Right atrium auricular region (tissue), 2 donors: ENCODE data around the gene PAPOLG. TPM values are rescaled to one million over a fixed set of nuclear protein-coding genes. Genes with fewer than 3 reads are reported as not detected.
"Not testable (repeated sequence)": the region's sequence is repeated elsewhere in the genome, so short reads cannot be mapped to it uniquely, and the experiment has no call there.

Experiments used
- DNase-seq: peaks from one replicate; pipeline ENCODE4 v3.0.0-alpha.2; 2019; ENCODE audit warnings: low spot score
- H3K27ac ChIP-seq, 2 donors: fragments of 200-600 bp; sonication (generic); 1 replicate in 1 of 2; 2 replicates in 1 of 2; pipeline ENCODE4 v1.5.1; 2016 to 2019
- H3K27me3 ChIP-seq, 2 donors: fragments of 200-600 bp; sonication (generic); one replicate each; pipeline versions ENCODE4 v1.5.1 to v1.6.0; 2017 to 2019
- H3K36me3 ChIP-seq: fragments of 200-600 bp; sonication (generic); one replicate; pipeline ENCODE4 v1.5.1; 2016
- H3K4me1 ChIP-seq, 2 donors: fragments of 200-600 bp; sonication (generic); one replicate each; pipeline versions ENCODE4 v1.5.1 to v1.6.0; 2017 to 2019
- H3K4me3 ChIP-seq, 2 donors: fragments of 200-600 bp; sonication (generic); 1 replicate in 1 of 2; 2 replicates in 1 of 2; pipeline ENCODE4 v1.5.1; 2017 to 2019; ENCODE audit warnings: mild to moderate bottlenecking in 1 of 2, moderate library complexity in 1 of 2
- H3K9me3 ChIP-seq, 2 donors: fragments of 200-600 bp; sonication (generic); one replicate each; pipeline ENCODE4 v1.5.1; 2019
- total RNA-seq, 2 donors: library from RNA; depleted of rRNA; stranded (reverse); fragments of >200 nt; gene quantifications; one replicate each; pipeline ENCODE4 v1.1.0, GENCODE V29; 2016
- TF ChIP-seq, protein P1 (sequence below), 2 donors: fragments of 200-600 bp; sonication (generic); IDR thresholded peaks; one replicate each; pipeline ENCODE4 v1.5.1; 2019; ENCODE audit warnings: antibody characterized with exemption in 2 of 2

Gene PAPOLG
- total RNA-seq, 2 donors from 2014 or later = 9.4 to 10.6 TPM

DNA sequence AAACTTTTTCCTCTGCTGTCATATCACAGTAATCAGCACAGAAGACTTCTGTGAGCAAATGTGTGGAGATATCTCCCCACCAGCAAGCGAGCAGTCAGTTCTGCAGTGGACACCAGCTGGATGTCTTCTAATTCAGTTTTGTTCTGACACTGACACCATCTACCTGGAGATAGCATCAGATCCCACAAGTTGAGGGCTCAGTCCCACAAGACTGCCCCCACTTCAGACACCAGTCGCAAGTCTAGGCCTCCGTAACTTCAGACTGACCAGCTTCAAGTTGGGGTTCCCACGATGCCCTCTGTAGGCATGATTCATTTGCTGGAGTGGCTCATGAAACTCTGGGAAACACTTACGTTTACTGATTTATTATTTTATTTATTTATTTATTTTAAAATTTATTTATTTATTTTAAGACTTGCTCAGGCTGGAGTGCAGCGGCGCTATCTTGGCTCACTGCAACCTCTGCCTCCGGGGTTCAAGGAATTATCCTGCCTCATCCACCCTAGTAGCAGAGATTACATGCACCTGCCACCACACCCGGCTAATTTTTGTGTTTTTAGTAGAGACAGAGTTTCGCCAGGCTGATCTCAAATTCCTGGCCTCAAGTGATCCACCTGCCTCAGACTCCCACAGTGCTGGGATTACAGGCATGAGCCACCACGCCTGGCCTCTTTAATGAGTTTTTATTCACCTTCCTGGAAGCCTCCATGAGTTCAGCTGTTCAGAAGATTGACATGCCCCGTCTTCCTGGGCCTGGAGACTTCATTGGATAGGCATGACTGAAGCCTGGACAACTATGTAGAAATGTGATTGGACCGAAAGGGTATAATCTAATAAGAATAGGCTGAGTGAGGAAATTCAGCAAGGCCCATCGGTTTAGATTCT, 55.7 kb downstream of the PAPOLG start:
- TF ChIP-seq, protein P1, sequence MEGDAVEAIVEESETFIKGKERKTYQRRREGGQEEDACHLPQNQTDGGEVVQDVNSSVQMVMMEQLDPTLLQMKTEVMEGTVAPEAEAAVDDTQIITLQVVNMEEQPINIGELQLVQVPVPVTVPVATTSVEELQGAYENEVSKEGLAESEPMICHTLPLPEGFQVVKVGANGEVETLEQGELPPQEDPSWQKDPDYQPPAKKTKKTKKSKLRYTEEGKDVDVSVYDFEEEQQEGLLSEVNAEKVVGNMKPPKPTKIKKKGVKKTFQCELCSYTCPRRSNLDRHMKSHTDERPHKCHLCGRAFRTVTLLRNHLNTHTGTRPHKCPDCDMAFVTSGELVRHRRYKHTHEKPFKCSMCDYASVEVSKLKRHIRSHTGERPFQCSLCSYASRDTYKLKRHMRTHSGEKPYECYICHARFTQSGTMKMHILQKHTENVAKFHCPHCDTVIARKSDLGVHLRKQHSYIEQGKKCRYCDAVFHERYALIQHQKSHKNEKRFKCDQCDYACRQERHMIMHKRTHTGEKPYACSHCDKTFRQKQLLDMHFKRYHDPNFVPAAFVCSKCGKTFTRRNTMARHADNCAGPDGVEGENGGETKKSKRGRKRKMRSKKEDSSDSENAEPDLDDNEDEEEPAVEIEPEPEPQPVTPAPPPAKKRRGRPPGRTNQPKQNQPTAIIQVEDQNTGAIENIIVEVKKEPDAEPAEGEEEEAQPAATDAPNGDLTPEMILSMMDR (IDR thresholded peaks at IDR 0.05) = no peak
- Histone ChIP-seq H3K4me1 (peaks cover 0 to 7% of the 10 kb centered on the region in 2 donors), H3K9me3 (no peaks in the 10 kb centered on the region), H3K27me3 (no peaks in the 10 kb centered on the region), H3K4me3 (no peak overlapping the region), H3K36me3 (no peaks in the 10 kb centered on the region), H3K27ac (no peak overlapping the region)
- DNase-seq = peak; percentile 50

DNA sequence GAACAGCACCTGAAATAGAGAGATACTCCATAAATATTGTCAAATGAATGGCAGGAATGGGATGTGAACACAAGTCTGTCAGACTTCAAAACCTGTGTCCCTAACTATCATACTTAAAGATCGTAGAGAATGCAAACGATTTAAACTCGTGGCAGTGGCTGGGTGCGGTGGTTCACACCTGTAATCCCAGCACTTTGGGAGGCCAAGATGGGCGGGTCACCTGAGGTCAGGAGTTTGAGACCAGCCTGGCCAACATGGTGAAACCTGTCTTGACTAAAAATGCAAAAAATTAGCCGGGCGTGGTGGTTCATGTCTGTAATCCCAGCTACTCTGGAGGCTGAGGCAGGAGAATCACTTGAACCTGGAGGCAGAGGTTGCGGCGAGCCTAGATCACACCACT, 61.1 kb downstream of the PAPOLG start:
- H3K27me3 ChIP-seq, H3K4me1 ChIP-seq: not testable (repeated sequence)

DNA sequence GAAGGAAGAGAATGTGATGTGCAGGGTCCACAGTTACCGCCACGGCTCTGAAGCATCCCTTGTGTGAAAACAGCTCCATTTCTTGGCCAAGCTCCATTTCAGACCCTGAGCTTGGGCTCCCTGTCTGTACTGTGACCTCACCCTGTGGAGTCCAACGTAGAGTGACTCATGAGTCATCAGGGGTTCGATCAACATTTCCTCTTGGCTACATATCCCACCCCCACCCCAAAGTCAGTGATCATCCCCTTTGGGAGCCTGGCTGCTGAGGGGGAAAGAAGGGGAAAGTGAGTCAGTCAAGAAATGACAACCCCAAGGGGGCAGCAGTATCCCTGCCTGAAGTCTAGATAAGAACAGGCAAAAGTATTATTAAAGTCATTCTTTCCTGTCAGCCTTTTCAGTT, 62.2 kb downstream of the PAPOLG start:
- Histone ChIP-seq H3K27ac (no peak overlapping the region), H3K4me3 (no peak overlapping the region), H3K27me3 (no peaks in the 10 kb centered on the region), H3K4me1 (no peaks in the 10 kb centered on the region), H3K36me3 (no peaks in the 10 kb centered on the region), H3K9me3 (no peaks in the 10 kb centered on the region)
- DNase-seq = peak; percentile 44
- TF ChIP-seq, protein P1 (IDR thresholded peaks at IDR 0.05) = no peak

More for the DNA sequence above, 61.1 kb downstream of the PAPOLG start:
- H3K27ac ChIP-seq, H3K4me3 ChIP-seq, H3K36me3 ChIP-seq, H3K9me3 ChIP-seq: not testable (repeated sequence)
- DNase-seq = peak; percentile 28

DNA sequence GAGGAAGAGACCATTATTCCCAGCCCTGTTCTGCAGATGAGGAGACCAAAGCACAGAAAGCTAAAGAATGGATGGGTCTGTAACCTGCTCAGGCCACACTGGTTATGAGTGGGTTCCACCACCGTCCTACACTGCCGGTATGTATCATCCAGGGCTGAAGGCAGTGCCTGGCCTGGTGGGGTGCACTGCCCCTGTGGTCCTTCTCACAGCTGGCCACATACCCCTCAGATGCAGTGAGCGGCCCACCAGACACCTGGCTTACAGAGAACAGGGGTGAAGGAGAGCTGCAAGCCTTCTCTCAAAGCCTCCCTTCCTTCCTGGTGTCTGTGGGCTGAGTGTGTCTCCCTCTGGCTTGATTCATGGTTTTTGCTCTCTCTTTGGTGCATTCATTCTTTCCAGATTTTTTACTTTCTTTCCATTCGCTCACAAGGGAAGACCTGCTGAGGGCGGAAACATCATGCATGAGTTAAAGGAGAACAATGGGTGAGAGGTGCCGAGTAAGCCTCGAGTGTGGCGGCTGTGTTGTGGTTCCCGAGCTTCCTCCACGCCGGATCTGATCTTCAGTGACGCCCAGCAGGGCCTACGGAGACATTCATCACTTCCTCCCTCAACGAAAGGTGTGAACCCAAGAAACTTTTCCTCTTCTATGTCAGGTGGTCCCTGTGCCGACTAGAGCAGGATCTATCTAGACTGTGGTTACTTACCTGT, 63.2 kb downstream of the PAPOLG start:
- DNase-seq = peak; percentile 57
- H3K4me1 ChIP-seq = no peaks in the 10 kb centered on the region
- no peaks in the 10 kb centered on the region for H3K36me3 ChIP-seq
- TF ChIP-seq, protein P1 (IDR thresholded peaks at IDR 0.05) = no peak
- H3K27ac ChIP-seq = no peak overlapping the region
- H3K9me3 ChIP-seq = no peaks in the 10 kb centered on the region
- no peaks in the 10 kb centered on the region for H3K27me3 ChIP-seq
- no peak overlapping the region for H3K4me3 ChIP-seq

DNA sequence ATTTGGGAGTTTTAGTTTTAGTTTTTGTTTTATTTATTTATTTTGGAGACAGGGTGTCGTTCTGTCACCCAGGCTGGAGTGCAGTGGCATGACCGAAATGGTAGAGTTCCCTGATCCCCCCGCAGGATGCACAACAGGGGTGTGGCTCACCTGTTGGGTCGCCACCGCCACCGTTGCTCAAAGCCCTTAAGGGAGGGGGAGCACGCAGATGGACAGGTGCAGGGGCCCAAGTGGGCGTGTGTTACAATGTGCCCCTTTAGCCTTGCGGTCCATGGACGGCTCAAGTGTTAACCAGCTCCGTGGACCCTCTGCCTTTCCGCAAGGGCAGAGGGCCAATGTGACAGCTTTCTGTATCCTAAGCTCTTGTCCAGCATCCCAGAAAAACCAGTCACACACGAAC, 63.9 kb downstream of the PAPOLG start:
- Histone ChIP-seq H3K27ac (no peak overlapping the region), H3K9me3 (no peaks in the 10 kb centered on the region), H3K4me3 (no peak overlapping the region), H3K4me1 (no peaks in the 10 kb centered on the region), H3K27me3 (no peaks in the 10 kb centered on the region), H3K36me3 (no peaks in the 10 kb centered on the region)
- DNase-seq = no peak
- TF ChIP-seq, protein P1 (IDR thresholded peaks at IDR 0.05) = no peak

DNA sequence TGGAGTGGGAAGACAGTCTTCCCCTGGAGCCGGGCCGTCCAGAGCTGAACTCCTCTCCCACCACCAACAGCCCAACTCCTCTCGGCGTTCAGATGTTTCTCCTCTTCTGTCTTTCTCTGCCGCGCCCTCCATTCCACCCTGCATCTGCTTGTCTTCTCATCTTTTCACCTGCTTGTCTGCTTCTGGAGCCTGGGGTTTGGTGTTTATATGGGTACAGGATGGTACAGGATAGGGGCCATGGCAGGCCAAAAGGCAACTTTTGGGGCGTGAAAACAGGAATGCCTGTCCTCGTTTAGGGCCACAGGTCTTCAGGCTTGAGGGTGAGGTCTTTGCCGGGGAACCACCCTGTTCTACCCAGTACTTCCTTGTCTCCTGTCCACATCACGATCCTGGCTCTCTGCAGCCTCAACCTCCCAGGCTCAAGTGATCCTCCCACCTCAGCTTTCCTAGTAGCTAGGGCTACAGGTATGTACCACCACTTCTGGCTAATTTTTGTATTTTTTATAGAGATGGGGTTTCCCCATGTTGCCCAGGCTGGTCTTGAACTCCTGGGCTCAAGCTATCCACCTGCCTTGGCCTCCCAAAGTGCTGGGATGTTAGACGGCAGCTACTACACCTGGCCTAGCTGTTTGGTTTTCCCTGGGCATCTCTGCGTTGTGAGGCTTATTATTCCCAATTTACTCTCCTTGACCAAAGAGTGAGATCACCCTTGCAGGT, 64.5 kb downstream of the PAPOLG start:
- no peak for DNase-seq

More for the DNA sequence above, 64.5 kb downstream of the PAPOLG start:
- H3K27ac ChIP-seq = no peak overlapping the region
- no peaks in the 10 kb centered on the region for H3K36me3 ChIP-seq
- H3K9me3 ChIP-seq = no peaks in the 10 kb centered on the region
- H3K4me1 ChIP-seq = no peaks in the 10 kb centered on the region
- no peak overlapping the region for H3K4me3 ChIP-seq
- no peaks in the 10 kb centered on the region for H3K27me3 ChIP-seq
- TF ChIP-seq, protein P1 (IDR thresholded peaks at IDR 0.05) = no peak
